Glomerular visceral epithelial cell (primary cell): ENCODE measurements around the gene WBP1L.
"Not testable (repeated sequence)": the region's sequence is repeated elsewhere in the genome, so short reads cannot be mapped to it uniquely, and the experiment has no call there.

Experiments used
- DNase-seq: peaks from one replicate; pipeline ENCODE4 v3.0.0-alpha.2; 2016; ENCODE audit errors: extremely low spot score

The WBP1L gene

GRCh38 chr10:102723989-102724388 lies 19.8 kb upstream of the WBP1L start:
- DNase-seq = no peak

GRCh38 chr10:102726274-102726673 lies 17.5 kb upstream of the WBP1L start:
- DNase-seq = no peak

- DNase-seq = peak; percentile 30
These were observed 16.5 kb upstream of the WBP1L start for GRCh38 chr10:102727037-102727818.

GRCh38 chr10:102729029-102730026 lies 14.4 kb upstream of the WBP1L start:
- DNase-seq = peak; percentile 87

- no peak for DNase-seq
These were observed 12.4 kb upstream of the WBP1L start for GRCh38 chr10:102731222-102731800.

- DNase-seq = no peak
These were observed 11.1 kb upstream of the WBP1L start for GRCh38 chr10:102732661-102733060.

- no peak for DNase-seq
These were observed 8.6 kb upstream of the WBP1L start for GRCh38 chr10:102735065-102735562.

GRCh38 chr10:102738692-102739121 lies 5.0 kb upstream of the WBP1L start:
- no peak for DNase-seq

GRCh38 chr10:102740229-102740628 lies 3.5 kb upstream of the WBP1L start:
- no peak for DNase-seq

- no peak for DNase-seq
These were observed 2.0 kb upstream of the WBP1L start for GRCh38 chr10:102741726-102742237.

- not testable (repeated sequence) for DNase-seq
These were observed 1.4 kb upstream of the WBP1L start for GRCh38 chr10:102742313-102742712.

- DNase-seq = no peak
These were observed 615 bp upstream of the WBP1L start for GRCh38 chr10:102743078-102743587.

- peak; percentile 55 for DNase-seq
These were observed 765 bp downstream of the WBP1L start for GRCh38 chr10:102744374-102745051.

GRCh38 chr10:102745157-102745556 lies 1.4 kb downstream of the WBP1L start:
- DNase-seq = no peak

GRCh38 chr10:102752266-102752930 lies 8.7 kb downstream of the WBP1L start:
- peak; percentile 48 for DNase-seq

- peak; percentile 63 for DNase-seq
These were observed 9.4 kb downstream of the WBP1L start for GRCh38 chr10:102752934-102753664.

- no peak for DNase-seq
These were observed 10.0 kb downstream of the WBP1L start for GRCh38 chr10:102753718-102754117.

- no peak for DNase-seq
These were observed 13.6 kb downstream of the WBP1L start for GRCh38 chr10:102757323-102757722.

GRCh38 chr10:102758240-102758932 lies 14.6 kb downstream of the WBP1L start:
- DNase-seq = peak; percentile 42
